SIG-M5 (cell line): ENCODE data around the gene ARHGEF33.

Source experiments
- DNase-seq: peaks from one replicate; lab custom pipeline; 2025; lab: John Stamatoyannopoulos, UW

ARHGEF33 gene

DNA sequence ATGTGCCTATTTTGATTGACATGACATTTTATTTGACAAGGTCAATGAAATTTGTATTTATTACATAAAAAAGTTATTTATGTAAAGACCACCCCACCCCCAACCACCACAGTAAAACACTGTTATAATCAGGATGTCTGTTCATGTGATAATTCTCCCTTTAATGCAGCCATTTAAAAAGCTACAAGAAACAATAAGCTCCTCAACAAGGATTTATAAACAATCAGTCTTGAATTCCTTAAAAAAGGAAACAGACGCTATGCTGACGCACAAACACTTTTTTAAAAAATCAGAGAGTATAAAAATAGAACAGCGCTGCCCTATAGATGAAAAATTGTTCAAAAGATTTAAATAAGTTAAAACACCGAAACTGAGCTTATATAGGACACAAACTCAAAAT lies 129.0 kb downstream of the ARHGEF33 start:
- DNase-seq: no peak

DNA sequence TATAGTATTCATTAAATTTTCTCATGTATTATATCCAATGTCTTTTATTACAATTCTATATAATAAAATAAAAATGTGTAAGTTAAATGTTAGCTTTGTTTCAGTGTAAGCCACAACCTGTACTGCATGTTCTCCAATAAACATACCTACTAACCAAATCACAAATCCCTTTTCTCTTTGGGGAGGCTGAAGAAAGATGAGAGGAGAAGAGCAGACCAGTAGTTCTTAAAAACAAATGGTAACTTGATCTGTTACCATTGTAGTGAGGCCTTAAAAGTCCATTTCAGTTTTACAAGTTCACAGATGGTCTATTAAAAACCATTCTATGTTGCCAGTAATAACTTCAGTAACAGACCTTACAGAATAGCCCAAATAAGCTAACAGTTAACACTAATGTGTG lies 130.7 kb downstream of the ARHGEF33 start:
- no peak for DNase-seq

DNA sequence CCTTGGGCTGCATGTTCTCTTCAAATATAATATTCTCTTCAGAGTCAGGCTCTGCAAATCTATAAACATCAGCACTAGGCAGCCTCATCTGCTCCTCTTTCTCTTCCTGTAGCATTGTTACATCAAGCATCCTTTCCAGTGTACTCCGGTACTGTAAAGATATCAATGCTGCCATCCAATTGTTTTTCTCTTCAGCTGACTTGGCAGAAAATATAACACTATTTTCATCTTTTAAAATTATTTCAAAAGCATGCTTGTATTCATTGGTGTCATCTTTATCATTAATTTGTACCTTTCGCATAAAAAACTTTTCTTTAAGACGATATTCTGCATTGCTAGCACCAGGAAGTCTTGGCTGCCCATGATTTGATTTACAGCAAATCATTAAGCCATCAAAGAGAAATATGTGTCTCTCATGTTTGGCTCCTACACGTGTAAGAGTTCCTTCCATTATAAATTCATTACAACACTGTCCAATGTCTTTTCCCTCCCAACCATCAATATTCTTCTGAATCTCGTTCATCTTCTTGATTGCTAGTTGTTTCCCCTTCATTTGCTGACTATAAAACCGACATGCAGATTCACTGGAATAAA lies 133.1 kb downstream of the ARHGEF33 start:
- no peak for DNase-seq

DNA sequence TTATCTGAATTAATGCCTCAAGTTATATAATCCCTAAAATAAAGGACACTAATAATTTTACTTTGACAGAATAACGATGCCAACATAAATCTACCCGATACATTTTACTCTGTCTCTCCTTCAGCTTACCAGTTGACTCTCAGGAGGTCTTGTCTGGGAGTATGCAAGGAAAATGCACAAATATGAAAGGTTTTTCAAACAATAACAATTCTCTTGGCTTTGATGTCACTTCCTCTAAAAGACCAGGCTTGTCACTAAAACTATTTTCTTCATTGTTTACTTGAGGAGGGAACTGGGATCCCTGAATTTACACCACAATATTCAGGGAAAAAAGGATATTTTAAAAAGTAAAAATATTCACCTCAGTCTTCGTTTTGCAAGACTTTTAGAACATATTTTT lies 134.0 kb downstream of the ARHGEF33 start:
- DNase-seq: no peak

DNA sequence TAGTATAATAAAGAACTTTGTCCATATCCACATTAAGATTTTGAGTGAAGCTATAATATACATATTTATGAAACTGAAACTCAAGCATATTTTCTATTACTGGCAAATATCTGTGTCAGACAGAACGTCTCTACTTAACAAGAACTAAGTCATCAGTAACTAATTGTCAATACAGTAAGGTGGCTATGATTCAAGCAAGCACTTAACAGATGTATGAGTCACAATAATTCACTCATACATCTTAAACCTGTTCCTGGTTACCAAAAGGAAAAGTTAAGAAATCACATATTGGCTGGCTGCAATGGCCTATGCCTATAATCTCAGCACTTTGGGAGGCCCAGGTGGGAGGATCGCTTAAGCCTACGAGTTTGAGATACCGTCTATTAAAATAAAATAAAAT lies 135.2 kb downstream of the ARHGEF33 start:
- no peak for DNase-seq
